Progenitor cell of endocrine pancreas (in vitro differentiated cells): ENCODE results near the gene VIPR1. TPM values are rescaled to one million over a fixed set of nuclear protein-coding genes. Genes with fewer than 3 reads are reported as not detected.

Experiments used
- DNase-seq: peaks from one replicate; pipeline ENCODE4 v3.0.0; 2021; ENCODE audit warnings: low spot score; ENCODE audit not compliant: unreplicated experiment
- H3K27ac Mint-ChIP-seq: 2 replicates; pipeline ENCODE4 v1.8.0; 2021; ENCODE audit warnings: mild to moderate bottlenecking, moderate library complexity, mixed read lengths
- H3K27me3 Mint-ChIP-seq: 2 replicates; pipeline ENCODE4 v1.8.0; 2021; ENCODE audit warnings: mixed read lengths
- H3K36me3 Mint-ChIP-seq: 2 replicates; pipeline ENCODE4 v1.8.0; 2022; ENCODE audit warnings: mixed read lengths; ENCODE audit not compliant: insufficient read depth
- H3K4me1 Mint-ChIP-seq: 2 replicates; pipeline ENCODE4 v1.8.0; 2021; ENCODE audit warnings: low read depth, mixed read lengths
- H3K4me3 Mint-ChIP-seq: 2 replicates; pipeline ENCODE4 v1.8.0; 2021; ENCODE audit warnings: low read depth, mild to moderate bottlenecking, moderate library complexity, mixed read lengths
- H3K9me3 Mint-ChIP-seq: 2 replicates; pipeline ENCODE4 v1.8.0; 2021; ENCODE audit warnings: low read depth, mixed read lengths
- CTCF ChIP-seq: fragments of 200-600 bp; sonication (generic); IDR thresholded peaks from one replicate; pipeline ENCODE4 v1.5.0; 2021; ENCODE audit warnings: antibody characterized with exemption, mild to moderate bottlenecking; ENCODE audit not compliant: unreplicated experiment
- total RNA-seq: library from RNA; stranded (reverse); gene quantifications from 2 replicates; pipeline ENCODE4 v1.2.1, GENCODE V29; 2021

VIPR1 gene
- total RNA-seq, 1 donor from 2014 or later: 6.8 TPM

- Mint-ChIP-seq H3K9me3 (peaks cover 4% of the 10 kb centered on the region), H3K27ac (no peak overlapping the region), H3K4me3 (no peak overlapping the region), H3K4me1 (no peaks in the 10 kb centered on the region), H3K36me3 (no peaks in the 10 kb centered on the region), H3K27me3 (peaks cover 4% of the 10 kb centered on the region)
- TF ChIP-seq CTCF: no peak
- DNase-seq: no peak
Measured at GRCh38 chr3:42468111-42468510, 34.3 kb upstream of the VIPR1 start.

GRCh38 chr3:42472555-42472954, 29.9 kb upstream of the VIPR1 start:
- no peak for DNase-seq
- H3K27ac Mint-ChIP-seq: no peak overlapping the region
- no peaks in the 10 kb centered on the region for H3K9me3 Mint-ChIP-seq

GRCh38 chr3:42473083-42473932, 29.1 kb upstream of the VIPR1 start:
- no peak overlapping the region for H3K4me3 Mint-ChIP-seq
- TF ChIP-seq CTCF: no peak
- H3K36me3 Mint-ChIP-seq: no peaks in the 10 kb centered on the region
- DNase-seq: no peak
- H3K9me3 Mint-ChIP-seq: no peaks in the 10 kb centered on the region
- no peak overlapping the region for H3K27ac Mint-ChIP-seq
- H3K4me1 Mint-ChIP-seq: no peaks in the 10 kb centered on the region
- peaks cover 30% of the 10 kb centered on the region for H3K27me3 Mint-ChIP-seq

More at GRCh38 chr3:42472555-42472954, 29.9 kb upstream of the VIPR1 start:
- Mint-ChIP-seq H3K36me3 (no peaks in the 10 kb centered on the region), H3K27me3 (peaks cover 30% of the 10 kb centered on the region), H3K4me3 (no peak overlapping the region), H3K4me1 (no peaks in the 10 kb centered on the region)
- no peak for TF ChIP-seq CTCF

- DNase-seq: no peak
- Mint-ChIP-seq H3K9me3 (peaks cover 11% of the 10 kb centered on the region), H3K27me3 (peaks cover 34% of the 10 kb centered on the region), H3K27ac (no peak overlapping the region), H3K4me1 (no peaks in the 10 kb centered on the region), H3K4me3 (no peak overlapping the region), H3K36me3 (peaks cover 1% of the 10 kb centered on the region)
- TF ChIP-seq CTCF: no peak
Measured at GRCh38 chr3:42476225-42477125, 26.0 kb upstream of the VIPR1 start.

GRCh38 chr3:42477696-42478095, 24.7 kb upstream of the VIPR1 start:
- peaks cover 19% of the 10 kb centered on the region for H3K9me3 Mint-ChIP-seq
- H3K4me3 Mint-ChIP-seq: no peak overlapping the region
- peaks cover 34% of the 10 kb centered on the region for H3K27me3 Mint-ChIP-seq
- no peak for TF ChIP-seq CTCF
- peaks cover 1% of the 10 kb centered on the region for H3K36me3 Mint-ChIP-seq
- no peak overlapping the region for H3K27ac Mint-ChIP-seq
- no peaks in the 10 kb centered on the region for H3K4me1 Mint-ChIP-seq
- no peak for DNase-seq
